Measurements from ENCODE around the gene KLRK1. TPM values are rescaled to one million over a fixed set of nuclear protein-coding genes. Genes with fewer than 3 reads are reported as not detected.
A peak's percentile ranks its signal among the peaks of the same experiment; 100 is the strongest.
"Not testable (repeated sequence)": the region's sequence is repeated elsewhere in the genome, so short reads cannot be mapped to it uniquely, and the experiment has no call there.

The KLRK1 gene
- total RNA-seq, 2 experiments from 2014 or later: 0.12 TPM

DNA sequence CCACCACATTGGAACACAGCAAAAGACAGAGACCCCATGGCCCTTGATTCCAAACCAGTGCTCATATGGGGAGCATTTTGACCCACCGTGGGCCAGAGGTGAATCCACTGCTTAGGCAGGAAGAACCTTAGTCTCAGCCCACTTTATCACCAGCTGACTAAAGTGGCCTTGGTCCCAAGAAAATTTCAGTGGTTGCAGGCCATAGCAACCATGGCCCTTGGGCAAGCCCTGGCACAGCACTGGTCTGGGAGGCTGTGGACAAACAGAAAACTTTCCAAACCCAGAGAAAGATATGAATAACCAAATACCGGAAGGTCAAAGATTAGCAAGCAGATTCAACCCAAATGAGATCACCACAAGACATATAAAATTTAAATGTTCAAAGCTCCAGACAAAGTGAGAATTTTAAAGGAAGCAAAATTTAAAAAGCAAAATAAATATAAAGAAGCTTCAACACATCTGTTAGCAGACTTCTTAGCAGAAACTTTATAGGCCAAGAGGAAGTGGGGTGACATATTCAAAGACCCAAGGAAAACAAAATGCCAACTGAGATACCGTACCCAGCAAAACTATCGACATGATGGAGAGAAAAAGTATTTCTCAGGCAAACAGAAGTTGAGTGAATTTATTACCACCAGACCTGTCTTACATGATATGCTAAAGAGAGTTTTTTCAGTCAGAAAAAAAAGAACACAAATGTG lies 7.8 kb downstream of the KLRK1 start:
- Mint-ChIP-seq H3K36me3 (ENCODE audit: low read depth) (no peaks in the 10 kb centered on the region), H3K27ac (no peak overlapping the region), H3K9me3 (peaks cover 2% of the 10 kb centered on the region), H3K4me3 (no peak overlapping the region), H3K4me1 (no peaks in the 10 kb centered on the region), H3K27me3 (peaks cover 23% of the 10 kb centered on the region)
- DNase-seq: no peak
- ChIA-PET CTCF (interaction anchor here (0.7 kb wide), 1 partner anchor 51 kb away, joined by 3 read pairs; no protein-coding TSS in a partner anchor), POLR2A (no interaction called here)

- CTCF ChIA-PET; H3K27ac Mint-ChIP-seq; DNase-seq; H3K4me3 Mint-ChIP-seq; H3K36me3 Mint-ChIP-seq (ENCODE audit: low read depth); H3K9me3 Mint-ChIP-seq; POLR2A ChIA-PET; H3K4me1 Mint-ChIP-seq; H3K27me3 Mint-ChIP-seq: not testable (repeated sequence)
Observed at GRCh38 chr12:10378737-10379136, 11.1 kb downstream of the KLRK1 start.

GRCh38 chr12:10374624-10375018 lies 15.2 kb downstream of the KLRK1 start:
- H3K27me3 Mint-ChIP-seq: no peaks in the 10 kb centered on the region
- H3K4me1 Mint-ChIP-seq: peaks cover 11% of the 10 kb centered on the region
- CTCF ChIA-PET: no interaction called here
- H3K9me3 Mint-ChIP-seq: no peaks in the 10 kb centered on the region
- no peak overlapping the region for H3K27ac Mint-ChIP-seq
- no peak for DNase-seq
- no peak overlapping the region for H3K4me3 Mint-ChIP-seq
- POLR2A ChIA-PET: no interaction called here
- H3K36me3 Mint-ChIP-seq (ENCODE audit: low read depth): no peaks in the 10 kb centered on the region

DNA sequence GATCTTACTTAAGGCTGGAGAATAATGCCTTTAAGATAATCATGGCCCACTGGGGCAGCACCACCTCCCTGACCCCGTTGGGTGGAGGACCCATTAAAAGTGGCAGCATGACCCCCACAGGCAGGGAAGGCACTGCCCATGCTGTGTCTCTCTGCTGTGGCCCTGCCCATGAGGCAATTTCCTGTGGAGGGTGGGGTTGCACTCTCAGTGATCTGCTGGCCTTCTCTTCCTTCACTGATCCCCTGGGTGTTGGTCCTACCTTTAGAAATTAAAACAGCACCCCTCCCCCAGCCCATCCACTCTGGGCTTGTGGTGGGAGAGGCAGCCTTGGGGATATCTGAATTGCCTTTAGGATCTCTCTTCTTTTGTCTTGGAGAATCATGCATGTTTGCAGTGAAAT lies 17.3 kb downstream of the KLRK1 start:
- ChIA-PET POLR2A (no interaction called here), CTCF (no interaction called here)
- Mint-ChIP-seq H3K36me3 (ENCODE audit: low read depth) (peaks cover 5% of the 10 kb centered on the region), H3K4me1 (peaks cover 18% of the 10 kb centered on the region), H3K9me3 (peaks cover 5% of the 10 kb centered on the region), H3K4me3 (no peak overlapping the region), H3K27me3 (peaks cover 3% of the 10 kb centered on the region), H3K27ac (no peak overlapping the region)
- DNase-seq: no peak

DNA sequence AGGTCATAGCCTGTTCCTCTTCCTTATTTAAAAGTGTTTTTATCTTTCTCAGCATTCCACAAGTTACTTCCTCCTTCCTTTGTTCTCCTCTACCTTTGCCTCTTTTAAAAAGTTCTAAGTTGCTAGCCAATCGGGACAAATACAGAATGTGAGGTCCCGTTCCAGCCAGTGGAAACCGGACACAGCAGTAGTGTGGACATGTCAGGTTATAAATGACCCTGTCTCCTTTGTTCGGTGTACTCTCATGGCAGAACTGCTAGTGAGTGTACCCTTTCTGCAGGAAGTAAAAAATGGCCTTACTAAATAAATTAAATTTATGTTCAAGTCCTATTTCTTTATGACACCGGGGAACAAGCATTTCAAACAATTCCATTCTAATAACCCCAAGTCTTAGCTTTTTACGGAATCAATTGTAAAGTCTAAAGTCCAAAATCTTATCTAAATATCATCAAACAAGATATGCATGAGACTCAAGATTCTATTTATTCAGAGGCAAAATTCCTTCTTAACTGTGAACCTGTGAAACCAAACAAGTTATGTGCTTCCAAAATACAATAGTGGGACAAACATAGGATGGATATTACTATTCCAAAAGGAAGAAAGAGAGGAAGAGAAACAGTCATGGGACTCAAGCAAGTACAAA lies 17.8 kb downstream of the KLRK1 start:
- H3K27me3 Mint-ChIP-seq; CTCF ChIA-PET; H3K4me3 Mint-ChIP-seq; H3K9me3 Mint-ChIP-seq; H3K27ac Mint-ChIP-seq; H3K36me3 Mint-ChIP-seq (ENCODE audit: low read depth); POLR2A ChIA-PET; DNase-seq: not testable (repeated sequence)
- peaks cover 18% of the 10 kb centered on the region for H3K4me1 Mint-ChIP-seq

DNA sequence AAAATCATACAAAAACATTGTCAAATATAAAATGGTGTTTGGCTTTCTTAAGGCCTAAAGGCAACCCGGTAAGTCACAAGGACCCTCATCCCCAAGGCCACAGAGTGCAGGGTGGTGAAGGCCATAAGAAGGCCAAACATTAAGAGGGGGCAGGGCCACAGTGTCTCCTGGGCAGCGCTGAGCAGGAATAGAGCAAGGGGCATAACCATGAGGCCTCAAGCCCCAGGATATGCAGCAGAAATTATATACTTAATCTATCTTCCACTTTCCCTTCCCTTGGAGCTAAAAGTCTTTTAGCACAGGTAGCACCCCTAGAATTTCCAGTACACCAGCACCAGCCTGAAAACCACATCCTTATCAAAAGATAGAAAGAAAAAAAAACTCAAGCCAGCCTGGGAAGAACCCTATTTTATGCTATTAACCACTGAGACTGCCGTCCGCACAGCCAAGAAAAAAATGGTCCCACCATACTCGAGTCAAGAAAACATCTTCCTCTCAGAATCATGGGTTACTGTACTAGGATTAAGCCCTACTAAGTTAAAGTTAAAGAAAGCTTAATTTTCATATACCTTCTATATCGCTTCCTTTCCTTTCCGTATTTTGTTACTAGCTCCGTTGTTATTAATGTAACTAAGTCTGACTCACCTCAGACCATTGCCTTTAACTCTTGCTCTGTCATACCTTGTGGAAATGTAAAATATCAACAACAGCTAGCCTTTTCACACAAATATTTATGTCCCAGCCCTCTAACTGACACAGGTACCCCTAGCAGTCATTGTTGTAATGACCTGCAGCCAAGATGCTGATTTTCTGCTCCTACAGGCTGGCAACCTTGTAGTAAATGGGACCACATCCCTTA lies 20.1 kb downstream of the KLRK1 start:
- POLR2A ChIA-PET: no interaction called here

DNA sequence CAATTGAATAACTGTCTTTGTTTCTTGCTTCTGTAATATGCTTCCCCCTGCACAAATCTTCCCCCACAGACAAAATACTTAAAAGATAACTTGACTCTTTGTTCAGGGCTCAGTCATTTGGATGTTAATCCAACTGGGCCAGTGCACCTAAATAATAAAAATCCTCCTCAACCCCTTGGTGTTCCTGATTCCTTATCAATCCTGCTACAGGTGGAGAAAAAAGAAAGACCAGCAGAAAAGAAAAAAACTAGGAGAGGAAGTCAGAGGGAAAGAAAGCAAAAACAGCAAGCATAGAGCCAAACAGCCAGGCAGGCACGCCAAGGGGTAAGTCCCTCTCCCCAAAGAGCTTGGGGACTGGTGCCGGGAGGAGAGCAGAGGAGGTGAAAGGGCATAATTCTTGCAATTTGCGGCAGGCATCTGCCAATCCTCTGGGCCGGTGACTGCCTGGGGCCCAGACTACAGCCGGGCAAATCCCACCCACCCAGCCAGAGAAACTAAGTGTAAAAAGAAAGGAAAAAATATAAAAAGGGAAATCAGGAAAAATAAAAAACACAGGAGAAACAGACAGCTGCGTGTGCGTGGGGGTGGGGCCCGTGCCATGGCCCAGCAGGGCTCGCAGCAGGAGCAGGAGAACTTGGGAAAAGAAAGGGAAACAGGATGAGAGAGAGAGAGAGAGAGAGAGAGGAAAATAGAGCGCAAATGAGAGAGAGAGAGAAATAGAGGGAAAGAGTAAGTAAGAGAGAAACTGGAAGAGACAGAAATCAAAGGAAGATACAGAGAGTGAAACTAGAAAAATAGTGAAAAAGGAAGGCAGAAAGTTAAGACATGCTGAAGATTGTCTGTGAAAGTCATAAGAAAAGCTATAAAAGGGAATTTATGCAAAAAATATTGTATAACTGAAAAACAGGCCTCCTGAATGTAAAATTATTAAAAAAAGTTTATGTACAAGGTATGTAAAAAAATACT lies 21.4 kb downstream of the KLRK1 start:
- ChIA-PET CTCF (interaction anchor here (0.6 kb wide), 1 partner anchor 1991 kb away, joined by 3 read pairs; no protein-coding TSS in a partner anchor), POLR2A (no interaction called here)
- H3K4me3 Mint-ChIP-seq: no peak overlapping the region
- DNase-seq: no peak
- H3K9me3 Mint-ChIP-seq: peaks cover 7% of the 10 kb centered on the region
- H3K27ac Mint-ChIP-seq: no peak overlapping the region
- peaks cover 3% of the 10 kb centered on the region for H3K27me3 Mint-ChIP-seq
- H3K4me1 Mint-ChIP-seq: peaks cover 18% of the 10 kb centered on the region
- H3K36me3 Mint-ChIP-seq (ENCODE audit: low read depth): peaks cover 7% of the 10 kb centered on the region

More for the DNA sequence above, 20.1 kb downstream of the KLRK1 start:
- Mint-ChIP-seq H3K36me3 (ENCODE audit: low read depth) (peaks cover 7% of the 10 kb centered on the region), H3K4me3 (no peak overlapping the region), H3K27ac (no peak overlapping the region), H3K9me3 (peaks cover 7% of the 10 kb centered on the region), H3K27me3 (peaks cover 3% of the 10 kb centered on the region), H3K4me1 (peaks cover 18% of the 10 kb centered on the region)
- CTCF ChIA-PET: interaction anchor here (0.6 kb wide), 1 partner anchor 973 kb away, joined by 3 read pairs; no protein-coding TSS in a partner anchor
- no peak for DNase-seq

DNA sequence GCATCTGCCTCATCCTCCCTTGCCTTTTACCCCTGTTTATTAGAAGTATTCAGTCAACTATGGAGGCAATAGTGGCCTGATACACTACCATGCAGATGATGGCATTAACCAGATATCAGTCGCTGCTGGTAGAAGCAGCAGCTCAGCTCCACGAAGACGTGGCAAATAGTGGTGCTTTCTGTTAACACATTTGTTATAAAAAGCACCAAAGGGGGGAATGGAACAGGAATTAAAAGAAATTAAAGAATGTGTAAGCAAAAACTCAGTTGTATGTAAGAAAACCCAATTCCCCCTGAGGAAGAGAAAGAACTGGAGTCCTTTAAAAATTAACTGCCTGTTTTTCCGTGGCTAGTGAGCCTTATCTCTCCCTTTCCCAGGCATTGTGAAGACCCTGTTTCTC lies 22.1 kb downstream of the KLRK1 start:
- DNase-seq; H3K9me3 Mint-ChIP-seq; POLR2A ChIA-PET; H3K36me3 Mint-ChIP-seq (ENCODE audit: low read depth); H3K27me3 Mint-ChIP-seq; H3K27ac Mint-ChIP-seq; H3K4me3 Mint-ChIP-seq: not testable (repeated sequence)
- H3K4me1 Mint-ChIP-seq: peaks cover 14% of the 10 kb centered on the region
- CTCF ChIA-PET: interaction anchor here (0.6 kb wide), 1 partner anchor 1990 kb away, joined by 3 read pairs; no protein-coding TSS in a partner anchor

- Mint-ChIP-seq H3K4me3 (no peak overlapping the region), H3K27ac (no peak overlapping the region), H3K27me3 (peaks cover 11% of the 10 kb centered on the region), H3K4me1 (peaks cover 12% of the 10 kb centered on the region), H3K36me3 (ENCODE audit: low read depth) (peaks cover 7% of the 10 kb centered on the region), H3K9me3 (peaks cover 7% of the 10 kb centered on the region)
- ChIA-PET CTCF (interaction anchor here (0.6 to 1.1 kb wide), 3 partner anchors 78 to 230 kb away, joined by 3 to 4 read pairs (median 4); no protein-coding TSS in a partner anchor), POLR2A (no interaction called here)
- no peak for DNase-seq
Observed at GRCh38 chr12:10366875-10367274, 23.0 kb downstream of the KLRK1 start.

GRCh38 chr12:10365696-10366405 lies 24.0 kb downstream of the KLRK1 start:
- ChIA-PET POLR2A (no interaction called here), CTCF (interaction anchor here (1.0 to 1.1 kb wide), 2 partner anchors 162 to 229 kb away, joined by 3 to 4 read pairs; no protein-coding TSS in a partner anchor)
- peaks cover 12% of the 10 kb centered on the region for H3K4me1 Mint-ChIP-seq
- no peak overlapping the region for H3K4me3 Mint-ChIP-seq
- H3K9me3 Mint-ChIP-seq: peaks cover 7% of the 10 kb centered on the region
- H3K27ac Mint-ChIP-seq: no peak overlapping the region
- DNase-seq: no peak
- H3K27me3 Mint-ChIP-seq: peaks cover 17% of the 10 kb centered on the region
- H3K36me3 Mint-ChIP-seq (ENCODE audit: low read depth): peaks cover 7% of the 10 kb centered on the region

- H3K27me3 Mint-ChIP-seq: peaks cover 18% of the 10 kb centered on the region
- peaks cover 7% of the 10 kb centered on the region for H3K36me3 Mint-ChIP-seq (ENCODE audit: low read depth)
- DNase-seq: peak; percentile 82
- H3K9me3 Mint-ChIP-seq: peaks cover 7% of the 10 kb centered on the region
- POLR2A ChIA-PET: no interaction called here
- CTCF ChIA-PET: interaction anchor here (0.7 kb wide), 1 partner anchor 1620 kb away, joined by 3 read pairs; no protein-coding TSS in a partner anchor
- no peak overlapping the region for H3K4me3 Mint-ChIP-seq
- H3K27ac Mint-ChIP-seq: no peak overlapping the region
- H3K4me1 Mint-ChIP-seq: peaks cover 13% of the 10 kb centered on the region
Observed at GRCh38 chr12:10364815-10365622, 24.8 kb downstream of the KLRK1 start.

All from activated CD4-positive, alpha-beta T cell treated with anti-CD3 and anti-CD28 coated beads, Interleukin-2, amount 10 ng/mL, durations not matched to agents 7 days and 5 days (primary cell).